ENCODE measurements around the gene LRRC36. TPM values are rescaled to one million over a fixed set of nuclear protein-coding genes. Genes with fewer than 3 reads are reported as not detected.
"Not testable (repeated sequence)": the region's sequence is repeated elsewhere in the genome, so short reads cannot be mapped to it uniquely, and the experiment has no call there.

LRRC36 gene
- total RNA-seq, 3 donors from 2014 or later (not counting 1 experiment from before 2014, with no cell fraction given): not detected

DNA sequence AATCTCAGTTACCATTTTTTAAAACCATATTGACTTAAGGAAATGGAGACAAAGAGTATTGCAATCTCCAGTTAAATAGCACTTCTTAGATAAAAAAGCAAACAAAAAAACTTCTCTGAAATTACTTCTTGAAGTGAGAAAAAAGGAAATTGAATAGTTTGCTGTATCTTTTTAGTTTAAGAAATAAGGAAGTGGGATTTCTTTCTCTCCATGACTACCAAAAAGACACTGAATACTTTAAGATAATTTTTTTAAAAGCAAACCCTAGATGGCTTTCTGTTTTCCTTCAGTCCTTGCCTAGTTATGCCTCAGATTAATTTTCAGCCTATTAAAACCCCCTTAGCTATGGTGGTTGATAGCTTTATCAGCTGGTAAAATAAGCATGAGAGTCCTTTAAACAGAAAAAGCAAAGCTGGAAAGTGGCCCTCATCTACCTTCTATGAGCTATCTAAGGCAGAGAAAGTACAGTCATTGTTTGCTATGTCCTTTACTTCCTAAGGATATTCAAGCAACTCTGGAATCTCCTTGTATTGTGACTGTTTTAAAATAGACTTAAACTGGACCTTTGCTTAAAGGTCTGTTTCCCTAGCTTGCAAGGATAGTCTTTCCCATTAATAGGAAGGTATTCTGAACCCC lies 38.1 kb downstream of the LRRC36 start:
- Mint-ChIP-seq H3K27ac (no peak overlapping the region), H3K9me3 (no peaks in the 10 kb centered on the region), H3K4me1 (peaks cover 4% of the 10 kb centered on the region in 2 donors), H3K36me3 (no peaks in the 10 kb centered on the region), H3K27me3 (ENCODE audit: low read depth in 2 of 2) (peaks cover 7 to 14% of the 10 kb centered on the region in 2 donors), H3K4me3 (no peak overlapping the region)
- H3K4me3 ChIP-seq (ENCODE audit: low read length): no peak overlapping the region
- H3K4me1 ChIP-seq (ENCODE audit: control insufficient read depth, insufficient read depth, low read length): no peaks in the 10 kb centered on the region
- H3K9me3 ChIP-seq (ENCODE audit: control insufficient read depth, insufficient read depth, low read length): no peaks in the 10 kb centered on the region
- no peak for TF ChIP-seq CTCF (IDR thresholded peaks at IDR 0.05)
- H3K27ac ChIP-seq (ENCODE audit: low read length): peak overlapping the region; percentile 8
- intact Hi-C loops (cut with micrococcal nuclease): no loop called here
- no peaks in the 10 kb centered on the region for H3K27me3 ChIP-seq (ENCODE audit: control insufficient read depth, insufficient read depth, low read length)
- H3K36me3 ChIP-seq (ENCODE audit: control insufficient read depth, insufficient read depth, low read length): no peaks in the 10 kb centered on the region
- ATAC-seq (no peak), DNase-seq (no peak)

DNA sequence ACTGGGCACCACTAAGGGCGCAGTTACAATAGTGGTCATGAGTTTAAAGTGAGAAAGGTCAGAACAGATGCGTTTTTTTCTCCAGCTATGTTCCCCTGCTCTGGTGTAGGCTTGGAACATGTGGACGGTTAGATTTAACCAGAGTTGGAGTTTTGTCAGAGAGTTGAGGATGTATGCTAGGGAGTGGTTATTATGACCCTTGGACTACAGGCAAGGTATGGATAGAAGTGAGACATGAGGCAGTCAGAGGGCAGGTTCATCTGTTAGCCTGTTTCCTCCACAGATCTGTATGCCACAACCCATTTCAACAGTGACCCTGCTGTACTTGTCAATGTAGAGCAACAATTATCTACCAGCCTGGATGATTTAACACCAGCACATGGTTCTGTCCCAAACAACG lies 44.0 kb downstream of the LRRC36 start:
- Mint-ChIP-seq H3K27ac (no peak overlapping the region), H3K27me3 (ENCODE audit: low read depth in 2 of 2) (no peaks in the 10 kb centered on the region), H3K9me3 (no peaks in the 10 kb centered on the region), H3K4me3 (no peak overlapping the region), H3K4me1 (no peaks in the 10 kb centered on the region), H3K36me3 (no peaks in the 10 kb centered on the region)
- TF ChIP-seq CTCF (IDR thresholded peaks at IDR 0.05): no peak
- ATAC-seq (no peak), DNase-seq (no peak)
- H3K27me3 ChIP-seq (ENCODE audit: control insufficient read depth, insufficient read depth, low read length): no peaks in the 10 kb centered on the region
- H3K9me3 ChIP-seq (ENCODE audit: control insufficient read depth, insufficient read depth, low read length): no peaks in the 10 kb centered on the region
- H3K4me3 ChIP-seq (ENCODE audit: low read length): no peak overlapping the region
- 90% methylated on average over 4 of the region's 4 CpGs for WGBS (ENCODE audit: insufficient coverage)
- intact Hi-C loops (cut with micrococcal nuclease): no loop called here
- no peak overlapping the region for H3K27ac ChIP-seq (ENCODE audit: low read length)
- no peaks in the 10 kb centered on the region for H3K4me1 ChIP-seq (ENCODE audit: control insufficient read depth, insufficient read depth, low read length)
- no peaks in the 10 kb centered on the region for H3K36me3 ChIP-seq (ENCODE audit: control insufficient read depth, insufficient read depth, low read length)

- Histone ChIP-seq H3K4me1 (ENCODE audit: control insufficient read depth, insufficient read depth, low read length) (no peaks in the 10 kb centered on the region), H3K27me3 (ENCODE audit: control insufficient read depth, insufficient read depth, low read length) (no peaks in the 10 kb centered on the region), H3K27ac (ENCODE audit: low read length) (no peak overlapping the region), H3K4me3 (ENCODE audit: low read length) (no peak overlapping the region), H3K36me3 (ENCODE audit: control insufficient read depth, insufficient read depth, low read length) (no peaks in the 10 kb centered on the region), H3K9me3 (ENCODE audit: control insufficient read depth, insufficient read depth, low read length) (no peaks in the 10 kb centered on the region)
- no peaks in the 10 kb centered on the region for H3K9me3 Mint-ChIP-seq
- ATAC-seq (no peak), DNase-seq (no peak)
- TF ChIP-seq CTCF (IDR thresholded peaks at IDR 0.05): no peak
- H3K36me3 Mint-ChIP-seq: no peaks in the 10 kb centered on the region
- H3K4me1 Mint-ChIP-seq: no peaks in the 10 kb centered on the region
- intact Hi-C loops (cut with micrococcal nuclease): no loop called here
- no peak overlapping the region for H3K4me3 Mint-ChIP-seq
- no peak overlapping the region for H3K27ac Mint-ChIP-seq
- no peaks in the 10 kb centered on the region for H3K27me3 Mint-ChIP-seq (ENCODE audit: low read depth in 2 of 2)
Observed at GRCh38 chr16:67372664-67373063, 46.0 kb downstream of the LRRC36 start.

DNA sequence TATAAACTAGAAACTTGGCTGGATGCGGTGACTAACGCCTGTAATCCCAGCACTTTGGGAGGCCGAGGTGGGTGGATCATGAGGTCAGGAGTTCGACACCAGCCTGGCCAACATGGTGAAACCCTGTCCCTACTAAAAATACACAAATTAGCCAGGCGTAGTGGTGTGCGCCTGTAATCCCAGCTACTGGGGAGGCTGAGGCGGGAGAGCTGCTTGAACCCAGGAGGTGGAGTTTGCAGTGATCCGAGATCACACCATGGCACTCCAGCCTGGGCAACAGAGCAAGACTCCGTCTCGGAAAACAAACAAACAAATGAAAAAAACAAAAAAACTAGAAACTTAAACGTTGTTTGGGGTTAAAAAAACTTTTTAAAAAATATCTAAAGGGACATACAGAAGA lies 49.4 kb downstream of the LRRC36 start:
- H3K27me3 ChIP-seq (ENCODE audit: control insufficient read depth, insufficient read depth, low read length); H3K36me3 ChIP-seq (ENCODE audit: control insufficient read depth, insufficient read depth, low read length); ATAC-seq; H3K4me1 ChIP-seq (ENCODE audit: control insufficient read depth, insufficient read depth, low read length); H3K36me3 Mint-ChIP-seq; H3K27ac ChIP-seq (ENCODE audit: low read length); DNase-seq; H3K27ac Mint-ChIP-seq; intact Hi-C loops (cut with micrococcal nuclease); H3K4me3 Mint-ChIP-seq; H3K4me1 Mint-ChIP-seq; H3K4me3 ChIP-seq (ENCODE audit: low read length); H3K9me3 Mint-ChIP-seq; H3K27me3 Mint-ChIP-seq (ENCODE audit: low read depth in 2 of 2); H3K9me3 ChIP-seq (ENCODE audit: control insufficient read depth, insufficient read depth, low read length): not testable (repeated sequence)
- WGBS (ENCODE audit: insufficient coverage): 90% methylated on average over 9 of the region's 11 CpGs
